Measurements from ENCODE around the gene PANK3.
"Not testable (repeated sequence)": the region's sequence is repeated elsewhere in the genome, so short reads cannot be mapped to it uniquely, and the experiment has no call there.

PANK3 gene

GRCh38 chr5:168549554-168549953 lies 29.6 kb downstream of the PANK3 start:
- DNase-seq = no peak

GRCh38 chr5:168537176-168537575 lies 42.0 kb downstream of the PANK3 start:
- DNase-seq = no peak

- not testable (repeated sequence) for DNase-seq
Measured at GRCh38 chr5:168534351-168534750, 44.8 kb downstream of the PANK3 start.

GRCh38 chr5:168531987-168532864 lies 46.9 kb downstream of the PANK3 start:
- no peak for DNase-seq

GRCh38 chr5:168531191-168531590 lies 48.0 kb downstream of the PANK3 start:
- DNase-seq = no peak

GRCh38 chr5:168530621-168531150 lies 48.5 kb downstream of the PANK3 start:
- no peak for DNase-seq

- peak; percentile 32 for DNase-seq
Measured at GRCh38 chr5:168529374-168530234, 49.6 kb downstream of the PANK3 start.

- peak; percentile 40 for DNase-seq
Measured at GRCh38 chr5:168528521-168529373, 50.4 kb downstream of the PANK3 start, which contains the start of gene FBLL1. Gene FBLL1 (plus strand): TSS chr5:168529305. CDS start chr5:168529505, 200 bp downstream.

- DNase-seq = no peak
Measured at GRCh38 chr5:168527756-168528295, 51.3 kb downstream of the PANK3 start.

GRCh38 chr5:168525856-168526255 lies 53.3 kb downstream of the PANK3 start:
- peak; percentile 71 for DNase-seq

GRCh38 chr5:168513861-168514428 lies 65.2 kb downstream of the PANK3 start:
- no peak for DNase-seq

GRCh38 chr5:168502563-168503237 lies 76.5 kb downstream of the PANK3 start:
- no peak for DNase-seq

Data from DMS53 (cell line).